GM12878 (cell line): ENCODE data around the gene ITPR2. TPM values are rescaled to one million over a fixed set of nuclear protein-coding genes. Genes with fewer than 3 reads are reported as not detected.

ENCODE experiments used
- ATAC-seq: fragments of 200-7000 bp; cut with Tn5 transposase; 3 replicates; pipeline ENCODE4 v1.9.1; 2020; ENCODE audit warnings: mild to moderate bottlenecking, moderate library complexity
- BruUV-seq: library from RNA; stranded (reverse); fragments of 400-500 nt; replicated peaks from 2 replicates; lab custom pipeline; 2021; lab: Mats Ljungman, UMichigan
- CTCF ChIA-PET: fragments of 300-600 bp; sonication (Branson Sonifier 250); formaldehyde crosslinking; extraction: SDS; loops from one replicate; lab custom pipeline; 2021; ENCODE audit warnings: inconsistent platforms; lab: Yijun Ruan, JAX
- POLR2A ChIA-PET: fragments of 350-600 bp; formaldehyde crosslinking; extraction: SDS; loops from one replicate; lab custom pipeline; 2021; ENCODE audit warnings: inconsistent platforms; lab: Charles Lee
- RAD21 ChIA-PET: fragments of 300-600 bp; sonication (Branson Sonifier 250); formaldehyde crosslinking; loops from one replicate; lab custom pipeline; 2023; ENCODE audit warnings: antibody characterized with exemption; ENCODE audit not compliant: unreplicated experiment; lab: Charles Lee
- SMC1A ChIA-PET: fragments of 300-600 bp; sonication (Branson Sonifier 250); formaldehyde crosslinking; loops from one replicate; lab custom pipeline; 2023; ENCODE audit not compliant: unreplicated experiment, uncharacterized antibody; lab: Charles Lee
- DNase-seq: peaks from one replicate; pipeline ENCODE4 v3.0.0-alpha.2; 2011; ENCODE audit warnings: low read depth, low spot score
- FAIRE-seq: peaks from 3 replicates; lab custom pipeline; 2011; peaks lifted over from hg19 to GRCh38; lab: Jason Lieb, UNC
- H2AFZ ChIP-seq: 2 replicates; pipeline ENCODE4 v1.6.0; 2011; ENCODE audit warnings: low read depth, low read length, control low read depth; ENCODE audit not compliant: control insufficient read depth
- H3K27ac ChIP-seq: 2 replicates; pipeline ENCODE4 v1.5.1; 2011; ENCODE audit warnings: control low read depth; ENCODE audit not compliant: control insufficient read depth, insufficient read depth
- H3K27me3 ChIP-seq, 2 experiments: replicated peaks in 1 of 2; 2 replicates each; pipeline versions ENCODE4 v1.6.0 to v1.6.1; 2011; ENCODE audit warnings: low read length in 1 of 2; ENCODE audit not compliant: control insufficient read depth in 2 of 2, insufficient read depth in 2 of 2
- H3K36me3 ChIP-seq, 2 experiments: 2 replicates each; pipeline ENCODE4 v1.5.1; 2011; ENCODE audit warnings: low read length in 1 of 2; ENCODE audit not compliant: control insufficient read depth in 2 of 2, insufficient read depth in 2 of 2
- H3K4me1 ChIP-seq: 2 replicates; pipeline ENCODE4 v1.6.1; 2011; ENCODE audit warnings: mild to moderate bottlenecking, low read length, moderate library complexity, mixed read lengths; ENCODE audit not compliant: control insufficient read depth, insufficient read depth
- H3K4me2 ChIP-seq: 2 replicates; pipeline ENCODE4 v1.6.0; 2011; ENCODE audit warnings: control low read depth; ENCODE audit not compliant: control insufficient read depth, insufficient read depth
- H3K4me3 ChIP-seq: fragments of 200-600 bp; sonication (generic); 2 replicates; pipeline ENCODE4 v1.5.1; 2016
- H3K79me2 ChIP-seq: 2 replicates; pipeline ENCODE4 v1.6.0; 2011; ENCODE audit warnings: low read length; ENCODE audit not compliant: control insufficient read depth, insufficient read depth
- H3K9ac ChIP-seq: 2 replicates; pipeline ENCODE4 v1.8.0; 2011; ENCODE audit warnings: low read length, control low read depth, mixed read lengths; ENCODE audit not compliant: control insufficient read depth, insufficient read depth
- H3K9me3 ChIP-seq: replicated peaks from 3 replicates; pipeline ENCODE4 v1.5.1; 2011; ENCODE audit warnings: mild to moderate bottlenecking, low read length; ENCODE audit not compliant: control insufficient read depth, insufficient read depth
- H4K20me1 ChIP-seq: 2 replicates; pipeline ENCODE4 v1.6.0; 2011; ENCODE audit not compliant: control insufficient read depth, insufficient read depth
- CBFB ChIP-seq: IDR thresholded peaks from 2 replicates; pipeline ENCODE4 v1.6.1; 2016; ENCODE audit warnings: antibody characterized with exemption, low read depth
- CBX3 ChIP-seq: fragments of 200-600 bp; sonication (generic); IDR thresholded peaks from 2 replicates; pipeline ENCODE4 v1.6.1; 2016; ENCODE audit warnings: low read depth, borderline replicate concordance
- ETV6 ChIP-seq, 2 experiments: fragments of 450-650 bp in 1 of 2; IDR thresholded peaks in 1 of 2; conservative IDR thresholded peaks in 1 of 2; 2 replicates each; pipeline ENCODE4 v1.6.1; 2014; ENCODE audit warnings: antibody characterized with exemption in 1 of 2, borderline replicate concordance in 1 of 2, low read depth in 1 of 2, mild to moderate bottlenecking in 1 of 2, moderate library complexity in 1 of 2
- EZH2 ChIP-seq: IDR thresholded peaks from 2 replicates; pipeline ENCODE4 v1.6.1; 2012; ENCODE audit warnings: low read depth, mild to moderate bottlenecking, control low read depth, inconsistent platforms, low read length, borderline replicate concordance; ENCODE audit not compliant: control insufficient read depth
- HDAC6 ChIP-seq: fragments of 200-600 bp; sonication (generic); IDR thresholded peaks from one replicate; pipeline ENCODE4 v1.8.0; 2017; ENCODE audit warnings: antibody characterized with exemption; ENCODE audit not compliant: unreplicated experiment
- PML ChIP-seq: IDR thresholded peaks from 2 replicates; pipeline ENCODE4 v1.6.1; 2012; ENCODE audit warnings: low read length, inconsistent platforms
- RBBP5 ChIP-seq: fragments of 200-600 bp; sonication (generic); conservative IDR thresholded peaks from 2 replicates; pipeline ENCODE4 v1.6.1; 2016
- ZNF217 ChIP-seq: fragments of 450-650 bp; IDR thresholded peaks from 2 replicates; pipeline ENCODE4 v1.6.1; 2017; ENCODE audit warnings: antibody characterized with exemption, mild to moderate bottlenecking
- WGBS: methylation state at CpG from one replicate; pipeline ENCODE4 v1.1.6; 2016; ENCODE audit warnings: low lambda C conversion rate; ENCODE audit not compliant: insufficient replicate concordance, insufficient coverage; ENCODE audit errors: missing lambda C conversion rate; 5-methylcytosine and 5-hydroxymethylcytosine counted together
- in situ Hi-C: fragments of 300-500 bp; cut with MboI; formaldehyde crosslinking; loops from 9 replicates; pipeline ENCODE4 v1.14.3; 2018; ENCODE audit warnings: mixed read lengths
- intact Hi-C: fragments of 100-400 bp; cut with micrococcal nuclease; formaldehyde crosslinking; loops from one replicate; pipeline ENCODE4 v1.14.2; 2022; ENCODE audit not compliant: unreplicated experiment
- polyA plus RNA-seq, 11 experiments: library from polyadenylated mRNA; depleted of rRNA in 4 of 11; unstranded in 6 of 11; stranded (reverse) in 5 of 11; fragments of >200 nt; fragmentation: Nextera tagmentation in 4 of 11; fragmentation: Illumina TruSeq in 1 of 11; extraction: Ambion mirVana in 4 of 11; extraction: Trizol in 1 of 11; gene quantifications; 1 replicate in 1 of 11; 2 replicates in 10 of 11; pipeline versions ENCODE4 v1.2.1 to v1.2.3, GENCODE V29; 2011 to 2016; ENCODE audit warnings: inconsistent platforms in 2 of 11, missing spikeins in 2 of 11, low read depth in 1 of 11
- total RNA-seq, 4 experiments: library from RNA; depleted of rRNA in 3 of 4; stranded (reverse); fragments of >200 nt in 3 of 4; fragmentation: Illumina TruSeq in 1 of 4; extraction: Trizol in 1 of 4; gene quantifications; 2 replicates each; pipeline versions ENCODE4 v1.2.1 to v1.2.3, GENCODE V29; 2013 to 2021
- TF ChIP-seq, protein P1 (sequence below), 3 experiments: IDR thresholded peaks in 2 of 3; conservative IDR thresholded peaks in 1 of 3; 2 replicates each; pipeline ENCODE4 v1.5.1; 2011; ENCODE audit warnings: low read depth in 3 of 3, low read length in 3 of 3, mild to moderate bottlenecking in 3 of 3, control low read depth in 2 of 3, moderate library complexity in 2 of 3, inconsistent platforms in 1 of 3, mixed read lengths in 1 of 3; ENCODE audit not compliant: control insufficient read depth in 2 of 3, insufficient read depth in 1 of 3; ENCODE audit errors: extremely low read depth in 1 of 3

ITPR2 gene
- total and polyA plus RNA-seq, 10 of the 15 experiments (the other 5 are each of a cell fraction or from before 2014, with no cell fraction given): 7.5 to 76.2 (median 47.1) TPM

DNA sequence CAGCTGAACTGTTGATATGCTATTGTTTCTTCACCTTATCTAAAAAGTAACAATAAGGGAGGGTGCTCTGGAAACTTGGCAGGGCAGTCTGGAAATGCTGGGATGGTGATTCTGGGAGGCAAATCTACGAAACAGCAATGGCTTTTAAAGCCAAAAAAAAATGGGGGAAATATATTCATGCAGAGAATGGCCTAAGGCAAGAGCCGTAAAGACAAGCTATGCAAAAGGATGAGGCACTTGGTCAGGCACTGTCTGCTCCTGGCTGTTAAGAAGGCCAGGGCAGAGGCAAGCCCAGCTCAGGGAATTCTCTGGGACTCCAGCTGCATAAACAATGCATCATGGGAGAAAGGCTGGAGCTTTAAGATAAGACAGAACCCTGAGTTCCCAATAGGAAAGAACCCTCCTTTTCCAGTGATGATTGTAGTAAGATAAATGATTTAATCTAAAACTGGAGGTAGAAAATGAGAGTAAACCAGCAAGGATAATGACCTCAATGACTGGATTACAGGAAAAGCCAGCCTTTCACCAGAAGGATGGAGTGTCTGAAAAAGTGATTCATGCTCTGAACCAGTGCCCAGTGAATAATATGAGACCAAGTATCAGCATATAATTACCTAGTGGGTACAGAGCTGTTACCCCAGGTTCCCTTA, 46.0 kb downstream of the ITPR2 start:
- H4K20me1 ChIP-seq: no peaks in the 10 kb centered on the region
- H3K9me3 ChIP-seq: no peaks in the 10 kb centered on the region
- no peak overlapping the region for H2AFZ ChIP-seq
- no peak for DNase-seq
- TF ChIP-seq ZNF217 (no peak), ETV6 (conservative IDR thresholded peaks at IDR 0.05 in 1 of 2, IDR thresholded peaks at IDR 0.05 in 1 of 2; ENCODE audit: borderline replicate concordance in 1 of 2, low read depth in 1 of 2) (no peak), RBBP5 (no peak), HDAC6 (no peak), CBFB (no peak), CBX3 (no peak)
- TF ChIP-seq, all 136 proteins: peak for 0
- WGBS: 96% methylated on average over 2 of the region's 2 CpGs
- CTCF ChIA-PET: no interaction called here
- no peak overlapping the region for H3K27ac ChIP-seq
- no peaks in the 10 kb centered on the region for H3K27me3 ChIP-seq
- intact Hi-C loops: no loop called here
- ATAC-seq: no peak
- H3K9ac ChIP-seq: no peak overlapping the region
- in situ Hi-C loops: no loop called here
- BruUV-seq: no TSS peak
- SMC1A ChIA-PET: interaction anchor here (0.5 to 1.0 kb wide), 2 partner anchors 65 to 438 kb away, joined by 3 read pairs; no protein-coding TSS in a partner anchor
- no peak overlapping the region for H3K4me3 ChIP-seq
- peaks cover 7% of the 10 kb centered on the region for H3K79me2 ChIP-seq
- FAIRE-seq: no peak
- H3K4me1 ChIP-seq: peaks cover 15% of the 10 kb centered on the region
- RAD21 ChIA-PET: no interaction called here
- peaks cover 5 to 11% of the 10 kb centered on the region in 2 experiments; a peak in 3 of 4 replicates for H3K36me3 ChIP-seq
- POLR2A ChIA-PET: interaction anchor here (0.6 to 1.2 kb wide), 4 partner anchors 16 to 243 kb away, joined by 3 to 4 read pairs (median 3); no protein-coding TSS in a partner anchor
- H3K4me2 ChIP-seq: no peak overlapping the region

DNA sequence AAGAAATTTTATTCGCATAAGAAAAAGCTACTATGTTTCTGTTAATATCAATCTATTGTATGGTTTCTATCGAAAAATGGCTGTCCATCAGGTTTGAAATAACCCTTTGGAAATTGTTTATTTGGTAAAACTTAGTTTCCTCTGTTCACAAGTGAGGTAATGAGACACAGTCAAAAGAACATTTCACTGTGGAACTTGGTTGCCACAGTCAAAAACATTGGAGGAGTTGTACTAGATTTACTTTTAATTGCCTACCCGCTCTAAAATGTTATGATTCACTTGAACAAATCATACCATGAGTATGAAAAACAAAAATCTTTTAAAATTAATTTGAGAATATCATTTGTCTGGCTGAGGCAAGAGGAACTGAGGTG, 46.5 kb downstream of the ITPR2 start:
- Histone ChIP-seq H2AFZ (no peak overlapping the region), H3K9me3 (no peaks in the 10 kb centered on the region), H3K27me3 (no peaks in the 10 kb centered on the region), H4K20me1 (no peaks in the 10 kb centered on the region), H3K36me3 (peaks cover 5 to 11% of the 10 kb centered on the region in 2 experiments; a peak in 3 of 4 replicates), H3K9ac (no peak overlapping the region), H3K4me2 (no peak overlapping the region), H3K4me3 (no peak overlapping the region), H3K79me2 (peaks cover 7% of the 10 kb centered on the region), H3K4me1 (peaks cover 10% of the 10 kb centered on the region), H3K27ac (no peak overlapping the region)
- no TSS peak for BruUV-seq
- ChIA-PET SMC1A (interaction anchor here (1.0 kb wide), 1 partner anchor 64 kb away, joined by 3 read pairs; no protein-coding TSS in a partner anchor), CTCF (no interaction called here), RAD21 (no interaction called here), POLR2A (interaction anchor here (0.6 to 1.2 kb wide), 4 partner anchors 15 to 243 kb away, joined by 3 to 4 read pairs (median 3); no protein-coding TSS in a partner anchor)
- intact Hi-C loops (no loop called here), in situ Hi-C loops (no loop called here)
- FAIRE-seq (no peak), ATAC-seq (no peak), DNase-seq (no peak)
- 100% methylated on average over 3 of the region's 3 CpGs for WGBS
- TF ChIP-seq, protein P1, sequence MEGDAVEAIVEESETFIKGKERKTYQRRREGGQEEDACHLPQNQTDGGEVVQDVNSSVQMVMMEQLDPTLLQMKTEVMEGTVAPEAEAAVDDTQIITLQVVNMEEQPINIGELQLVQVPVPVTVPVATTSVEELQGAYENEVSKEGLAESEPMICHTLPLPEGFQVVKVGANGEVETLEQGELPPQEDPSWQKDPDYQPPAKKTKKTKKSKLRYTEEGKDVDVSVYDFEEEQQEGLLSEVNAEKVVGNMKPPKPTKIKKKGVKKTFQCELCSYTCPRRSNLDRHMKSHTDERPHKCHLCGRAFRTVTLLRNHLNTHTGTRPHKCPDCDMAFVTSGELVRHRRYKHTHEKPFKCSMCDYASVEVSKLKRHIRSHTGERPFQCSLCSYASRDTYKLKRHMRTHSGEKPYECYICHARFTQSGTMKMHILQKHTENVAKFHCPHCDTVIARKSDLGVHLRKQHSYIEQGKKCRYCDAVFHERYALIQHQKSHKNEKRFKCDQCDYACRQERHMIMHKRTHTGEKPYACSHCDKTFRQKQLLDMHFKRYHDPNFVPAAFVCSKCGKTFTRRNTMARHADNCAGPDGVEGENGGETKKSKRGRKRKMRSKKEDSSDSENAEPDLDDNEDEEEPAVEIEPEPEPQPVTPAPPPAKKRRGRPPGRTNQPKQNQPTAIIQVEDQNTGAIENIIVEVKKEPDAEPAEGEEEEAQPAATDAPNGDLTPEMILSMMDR (IDR thresholded peaks at IDR 0.05 in 2 of 3, conservative IDR thresholded peaks at IDR 0.05 in 1 of 3; ENCODE audit: control insufficient read depth in 2 of 3, extremely low read depth in 1 of 3, insufficient read depth in 1 of 3, low read depth in 3 of 3, low read length in 3 of 3): no peak
- no peak for TF ChIP-seq PML
- no peak for TF ChIP-seq EZH2
